ENCODE data around the gene COPG1.

COPG1 gene

GRCh38 chr3:129280183-129280582 is 30.8 kb downstream of the COPG1 start:
- no peak for DNase-seq

- no peak for DNase-seq
Measured at GRCh38 chr3:129281726-129282125, 32.3 kb downstream of the COPG1 start.

- no peak for DNase-seq
Measured at GRCh38 chr3:129282727-129283327, 33.4 kb downstream of the COPG1 start.

- DNase-seq, result peak; percentile 20
Measured at GRCh38 chr3:129286081-129286480, 36.7 kb downstream of the COPG1 start.

GRCh38 chr3:129288446-129288845 is 39.0 kb downstream of the COPG1 start:
- no peak for DNase-seq

- no peak for DNase-seq
Measured at GRCh38 chr3:129289201-129289921, 40.0 kb downstream of the COPG1 start.

- no peak for DNase-seq
Measured at GRCh38 chr3:129291236-129291886, 42.0 kb downstream of the COPG1 start.

GRCh38 chr3:129295286-129295685 is 45.9 kb downstream of the COPG1 start:
- DNase-seq, result no peak

GRCh38 chr3:129304146-129304961 is 54.9 kb downstream of the COPG1 start:
- DNase-seq, result no peak

- DNase-seq, result no peak
Measured at GRCh38 chr3:129304962-129305222, 55.5 kb downstream of the COPG1 start.

GRCh38 chr3:129305592-129306091 is 56.2 kb downstream of the COPG1 start:
- DNase-seq, result peak; percentile 66

GRCh38 chr3:129308636-129309035 is 59.2 kb downstream of the COPG1 start:
- no peak for DNase-seq

- no peak for DNase-seq
Measured at GRCh38 chr3:129310111-129311011, 61.0 kb downstream of the COPG1 start.

- no peak for DNase-seq
Measured at GRCh38 chr3:129311054-129311902, 61.9 kb downstream of the COPG1 start.

GRCh38 chr3:129312021-129312639 is 62.7 kb downstream of the COPG1 start:
- no peak for DNase-seq

- no peak for DNase-seq
Measured at GRCh38 chr3:129312671-129313414, 63.4 kb downstream of the COPG1 start.

- no peak for DNase-seq
Measured at GRCh38 chr3:129313415-129313664, 63.9 kb downstream of the COPG1 start.

GRCh38 chr3:129313665-129314385 is 64.4 kb downstream of the COPG1 start:
- DNase-seq, result peak; percentile 36

Data from fibroblast of skin of scalp (primary cell).